OCI-LY1 (cell line): ENCODE results near the gene AGFG1.

ENCODE experiments used
- CTCF ChIP-seq: fragments of 200-600 bp; sonication (generic), shearing (Covaris generic); IDR thresholded peaks from 2 replicates; pipeline ENCODE4 v1.5.1; 2017; ENCODE audit warnings: mild to moderate bottlenecking, antibody characterized with exemption, low read length, moderate library complexity, mixed read lengths
- EZH2 ChIP-seq: fragments of 200-600 bp; sonication (generic), shearing (Covaris generic); IDR thresholded peaks from 2 replicates; pipeline ENCODE4 v1.8.0; 2017; ENCODE audit warnings: borderline replicate concordance, mixed run types, mild to moderate bottlenecking, antibody characterized with exemption, low read length, moderate library complexity, mixed read lengths

- TF ChIP-seq CTCF (no peak), EZH2 (no peak)
Measured at GRCh38 chr2:227450311-227450841, 21.6 kb upstream of the AGFG1 start.
